Mesendoderm (in vitro differentiated cells): ENCODE data around the gene ZPBP.

ENCODE experiments used
- DNase-seq: peaks from one replicate; pipeline ENCODE4 v3.0.0; 2013
- H2AK5ac ChIP-seq: 2 replicates; pipeline ENCODE4 v1.6.1; 2013; ENCODE audit warnings: low read length, inconsistent platforms
- H2BK120ac ChIP-seq: 2 replicates; pipeline ENCODE4 v1.6.1; 2013; ENCODE audit warnings: low read depth, mild to moderate bottlenecking, low read length, moderate library complexity, mixed read lengths
- H2BK15ac ChIP-seq: replicated peaks from 2 replicates; pipeline ENCODE4 v1.6.1; 2013; ENCODE audit warnings: low read depth, mild to moderate bottlenecking, moderate library complexity
- H2BK5ac ChIP-seq: 2 replicates; pipeline ENCODE4 v1.6.1; 2013; ENCODE audit warnings: low read length, inconsistent platforms
- H3K18ac ChIP-seq: 2 replicates; pipeline ENCODE4 v1.6.1; 2013; ENCODE audit warnings: mild to moderate bottlenecking, low read length, mixed read lengths
- H3K23ac ChIP-seq: one replicate; pipeline ENCODE4 v1.6.1; 2013; ENCODE audit warnings: low read length
- H3K27ac ChIP-seq: 2 replicates; pipeline ENCODE4 v1.5.1; 2013; ENCODE audit warnings: low read depth, mild to moderate bottlenecking, inconsistent platforms, low read length, moderate library complexity
- H3K27me3 ChIP-seq: 2 replicates; pipeline ENCODE4 v1.6.1; 2013; ENCODE audit warnings: low read length, control low read depth, mild to moderate bottlenecking, inconsistent platforms; ENCODE audit not compliant: insufficient read depth, poor library complexity
- H3K36me3 ChIP-seq: 2 replicates; pipeline ENCODE4 v1.6.1; 2013; ENCODE audit warnings: low read length, inconsistent platforms; ENCODE audit not compliant: control insufficient read depth, insufficient read depth
- H3K4ac ChIP-seq: one replicate; pipeline ENCODE4 v1.6.1; 2013; ENCODE audit warnings: low read depth, mild to moderate bottlenecking, low read length, moderate library complexity
- H3K4me1 ChIP-seq: 2 replicates; pipeline ENCODE4 v1.6.1; 2013; ENCODE audit warnings: low read depth, low read length, inconsistent platforms; ENCODE audit not compliant: control insufficient read depth
- H3K4me2 ChIP-seq: 2 replicates; pipeline ENCODE4 v1.6.1; 2013; ENCODE audit warnings: low read length
- H3K4me3 ChIP-seq: 2 replicates; pipeline ENCODE4 v1.5.1; 2013; ENCODE audit warnings: mild to moderate bottlenecking, low read length
- H3K56ac ChIP-seq: one replicate; pipeline ENCODE4 v1.6.1; 2013; ENCODE audit warnings: low read length
- H3K79me1 ChIP-seq: 2 replicates; pipeline ENCODE4 v1.6.1; 2013; ENCODE audit warnings: low read length, inconsistent platforms
- H3K79me2 ChIP-seq: 2 replicates; pipeline ENCODE4 v1.6.1; 2013; ENCODE audit warnings: mild to moderate bottlenecking, low read length; ENCODE audit not compliant: control insufficient read depth, insufficient read depth
- H3K9ac ChIP-seq: 2 replicates; pipeline ENCODE4 v1.6.1; 2013; ENCODE audit warnings: low read length, inconsistent platforms
- H4K5ac ChIP-seq: one replicate; pipeline ENCODE4 v1.6.1; 2013; ENCODE audit warnings: low read length
- H4K8ac ChIP-seq: one replicate; pipeline ENCODE4 v1.6.1; 2013; ENCODE audit warnings: low read depth, mild to moderate bottlenecking, control low read depth, low read length, moderate library complexity
- WGBS: extraction: QIAGEN DNeasy Blood & Tissue Kit; methylation state at CpG from one replicate; pipeline ENCODE4 v1.1.7; 2013; ENCODE audit warnings: low lambda C conversion rate, missing lambda C conversion rate; ENCODE audit not compliant: insufficient coverage; ENCODE audit errors: extremely low coverage; 5-methylcytosine and 5-hydroxymethylcytosine counted together

Gene ZPBP

DNA sequence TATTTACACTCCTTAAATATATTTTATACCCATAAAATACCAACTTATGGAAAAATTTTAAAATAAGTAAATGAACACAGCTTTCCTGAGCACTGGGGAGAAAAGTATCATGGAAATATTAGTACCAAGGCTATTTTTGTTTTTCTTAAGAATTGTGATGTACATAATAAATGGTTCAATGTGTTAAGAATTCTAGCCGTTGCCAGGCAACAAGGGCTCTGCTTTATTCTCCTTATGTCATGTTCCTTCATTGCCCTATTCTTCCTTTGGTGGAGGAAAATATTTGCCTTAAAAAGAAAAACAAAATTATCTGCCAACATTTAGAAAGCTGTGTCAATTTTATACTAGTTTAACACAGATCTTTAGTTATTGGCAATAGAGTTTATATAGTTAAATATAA is 2.6 kb upstream of the ZPBP start:
- H3K27ac ChIP-seq: no peak overlapping the region
- DNase-seq: no peak
- WGBS: no CpG with 5 or more reads among the region's 1 CpG

DNA sequence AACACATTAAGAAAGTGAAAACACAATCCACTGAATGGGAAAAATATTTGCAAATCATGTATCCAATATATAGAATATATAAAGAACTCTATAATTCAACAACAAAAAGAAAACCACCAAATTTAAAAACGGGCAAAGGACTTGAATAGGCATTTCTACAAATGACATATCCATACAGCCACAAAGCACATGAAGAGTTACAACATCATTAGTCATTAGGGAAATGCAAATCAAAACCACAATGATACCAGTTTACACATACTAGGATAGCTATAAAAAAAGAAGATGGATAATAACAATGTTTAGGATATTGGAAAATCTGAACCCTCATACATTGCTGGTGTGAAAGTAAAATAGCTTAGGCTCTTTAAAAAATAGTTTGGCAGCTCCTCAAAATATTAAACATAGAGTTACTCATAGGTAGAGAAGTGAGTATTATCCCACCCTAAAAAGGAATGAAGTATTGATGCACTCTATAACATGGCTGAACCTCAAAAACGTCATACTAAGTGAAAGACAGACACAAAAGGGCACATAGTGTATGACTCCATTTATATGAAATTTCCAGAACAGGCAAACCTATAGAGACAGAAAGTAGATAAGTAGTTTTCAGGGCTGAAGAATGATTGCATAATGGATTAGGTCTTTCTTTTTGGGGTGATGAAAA is 4.5 kb downstream of the ZPBP start:
- Histone ChIP-seq H3K27me3 (no peaks in the 10 kb centered on the region), H3K9ac (no peak overlapping the region), H2BK15ac (no peak overlapping the region), H2AK5ac (no peak overlapping the region), H2BK120ac (no peak overlapping the region), H3K18ac (no peak overlapping the region), H3K4me3 (no peak overlapping the region), H3K23ac (no peak overlapping the region), H3K27ac (no peak overlapping the region), H3K79me1 (no peaks in the 10 kb centered on the region), H2BK5ac (no peak overlapping the region), H3K4me2 (no peak overlapping the region), H3K4ac (no peak overlapping the region), H3K4me1 (no peaks in the 10 kb centered on the region), H3K36me3 (no peaks in the 10 kb centered on the region), H4K8ac (no peak overlapping the region), H3K56ac (no peak overlapping the region), H4K5ac (no peak overlapping the region), H3K79me2 (no peaks in the 10 kb centered on the region)
- WGBS: no CpG with 5 or more reads among the region's 2 CpGs
- DNase-seq: no peak

More for the DNA sequence above, 2.6 kb upstream of the ZPBP start:
- Histone ChIP-seq H2AK5ac (no peak overlapping the region), H2BK15ac (no peak overlapping the region), H3K18ac (no peak overlapping the region), H3K9ac (no peak overlapping the region), H4K8ac (no peak overlapping the region), H3K4ac (no peak overlapping the region), H2BK120ac (no peak overlapping the region), H4K5ac (no peak overlapping the region), H3K79me2 (no peaks in the 10 kb centered on the region), H3K4me1 (no peaks in the 10 kb centered on the region), H3K36me3 (no peaks in the 10 kb centered on the region), H3K79me1 (no peaks in the 10 kb centered on the region), H3K4me2 (no peak overlapping the region), H2BK5ac (no peak overlapping the region), H3K4me3 (no peak overlapping the region), H3K27me3 (no peaks in the 10 kb centered on the region), H3K56ac (no peak overlapping the region), H3K23ac (no peak overlapping the region)

DNA sequence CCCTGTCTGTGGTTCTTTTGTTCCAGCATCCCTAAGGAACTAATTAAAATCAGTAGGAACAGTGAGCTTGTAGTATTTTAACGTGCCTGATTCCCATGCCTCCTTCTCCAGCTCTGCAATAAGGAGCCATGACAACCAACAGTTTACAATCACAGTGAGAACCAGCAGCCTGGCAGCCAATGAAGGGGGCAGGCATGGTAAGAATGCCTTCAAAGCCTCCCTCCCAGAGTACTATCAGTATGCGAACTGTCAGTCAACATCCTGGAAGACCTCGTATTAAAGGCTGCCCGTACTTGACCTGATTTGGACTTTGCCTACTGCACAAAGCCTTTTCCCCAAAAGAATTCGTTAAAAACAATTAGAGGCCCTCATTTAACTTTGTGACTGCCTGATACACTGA is 7.7 kb downstream of the ZPBP start:
- DNase-seq: peak; percentile 82
- Histone ChIP-seq H3K27ac (no peak overlapping the region), H3K9ac (no peak overlapping the region), H3K56ac (no peak overlapping the region), H3K18ac (no peak overlapping the region), H3K4me1 (no peaks in the 10 kb centered on the region), H2BK5ac (no peak overlapping the region), H2BK15ac (no peak overlapping the region), H3K4me2 (no peak overlapping the region), H3K79me1 (no peaks in the 10 kb centered on the region), H2BK120ac (no peak overlapping the region), H3K79me2 (no peaks in the 10 kb centered on the region), H3K23ac (no peak overlapping the region), H3K4me3 (no peak overlapping the region), H4K5ac (no peak overlapping the region), H3K27me3 (no peaks in the 10 kb centered on the region), H3K4ac (no peak overlapping the region), H3K36me3 (no peaks in the 10 kb centered on the region), H2AK5ac (no peak overlapping the region), H4K8ac (no peak overlapping the region)
- WGBS: no CpG with 5 or more reads among the region's 5 CpGs

DNA sequence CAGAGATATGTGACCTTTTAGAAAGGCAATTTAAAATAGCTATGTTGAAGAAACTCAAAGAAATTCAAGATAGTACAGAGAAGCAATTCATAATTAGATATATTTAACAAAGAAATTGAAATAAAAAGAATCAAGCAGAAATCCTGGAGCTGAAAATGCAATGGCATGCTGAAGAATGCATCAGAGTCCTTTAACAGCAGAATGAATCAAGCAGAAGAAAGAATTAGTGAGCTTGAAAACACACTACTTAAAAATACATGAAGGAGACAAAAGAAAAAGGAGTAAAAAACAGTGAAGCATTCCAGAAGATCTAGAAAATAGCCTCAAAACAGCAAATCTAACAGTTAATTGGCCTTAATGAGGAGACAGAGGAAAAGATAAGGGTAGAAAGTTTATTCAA is 20.0 kb downstream of the ZPBP start:
- Histone ChIP-seq H3K9ac (no peak overlapping the region), H3K4ac (no peak overlapping the region), H2BK120ac (no peak overlapping the region), H3K56ac (no peak overlapping the region), H2AK5ac (no peak overlapping the region), H3K79me1 (no peaks in the 10 kb centered on the region), H3K27ac (no peak overlapping the region), H3K36me3 (no peaks in the 10 kb centered on the region), H3K23ac (no peak overlapping the region), H4K8ac (no peak overlapping the region), H2BK5ac (no peak overlapping the region), H3K4me2 (no peak overlapping the region), H4K5ac (no peak overlapping the region), H3K4me3 (no peak overlapping the region), H2BK15ac (no peak overlapping the region), H3K18ac (no peak overlapping the region), H3K79me2 (no peaks in the 10 kb centered on the region), H3K4me1 (peaks cover 2% of the 10 kb centered on the region), H3K27me3 (no peaks in the 10 kb centered on the region)
- no peak for DNase-seq

DNA sequence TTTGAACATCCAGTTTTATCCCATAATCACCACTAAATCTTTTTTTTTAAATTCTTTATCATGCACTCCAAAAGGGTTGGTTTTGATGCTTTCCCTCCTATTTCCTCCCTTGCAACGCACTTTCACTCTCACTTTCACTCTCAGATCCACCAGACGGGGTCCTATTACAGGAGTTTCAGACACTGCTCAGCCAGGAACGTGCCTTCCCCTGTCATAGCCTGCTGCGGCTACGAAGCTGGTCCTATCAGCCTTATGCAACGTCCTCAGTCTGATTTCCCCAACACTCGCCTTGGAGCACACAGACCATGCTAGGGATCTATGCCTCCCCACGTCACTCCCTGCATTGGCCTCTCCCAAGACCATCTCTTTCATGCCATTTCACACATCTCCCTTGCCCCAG is 23.4 kb downstream of the ZPBP start:
- H3K56ac ChIP-seq: no peak overlapping the region
- H3K23ac ChIP-seq: no peak overlapping the region

More for the DNA sequence above, 23.4 kb downstream of the ZPBP start:
- no peaks in the 10 kb centered on the region for H3K79me2 ChIP-seq
- no peak overlapping the region for H3K27ac ChIP-seq
- H2BK5ac ChIP-seq: no peak overlapping the region
- H3K27me3 ChIP-seq: no peaks in the 10 kb centered on the region
- no peak overlapping the region for H4K5ac ChIP-seq
- WGBS: no CpG with 5 or more reads among the region's 8 CpGs
- no peak overlapping the region for H4K8ac ChIP-seq
- H3K4me2 ChIP-seq: no peak overlapping the region
- peaks cover 2% of the 10 kb centered on the region for H3K4me1 ChIP-seq
- H3K18ac ChIP-seq: no peak overlapping the region
- H2BK15ac ChIP-seq: no peak overlapping the region
- no peak overlapping the region for H2AK5ac ChIP-seq
- no peak overlapping the region for H3K9ac ChIP-seq
- no peaks in the 10 kb centered on the region for H3K36me3 ChIP-seq
- H2BK120ac ChIP-seq: no peak overlapping the region
- peak; percentile 30 for DNase-seq
- no peak overlapping the region for H3K4ac ChIP-seq
- H3K79me1 ChIP-seq: no peaks in the 10 kb centered on the region
- H3K4me3 ChIP-seq: no peak overlapping the region
